ENCODE results near the gene AKAP11. TPM values are rescaled to one million over a fixed set of nuclear protein-coding genes. Genes with fewer than 3 reads are reported as not detected.

AKAP11 gene
- total and polyA plus RNA-seq, 11 donors = 3.8 to 33.7 (median 24.0) TPM

GRCh38 chr13:42350141-42350540 lies 78.2 kb downstream of the AKAP11 start:
- TF ChIP-seq CTCF (IDR thresholded peaks at IDR 0.05) = no peak
- TF ChIP-seq POLR2A (IDR thresholded peaks at IDR 0.05) = no peak
- no peak for ATAC-seq
- peaks cover 0 to 17% (median 0%) of the 10 kb centered on the region in 12 donors for H3K4me1 ChIP-seq
- H3K36me3 ChIP-seq = no peaks in the 10 kb centered on the region
- no peak overlapping the region for H3K27ac ChIP-seq
- intact Hi-C loops (cut with DNase I) = no loop called here
- no peak for DNase-seq
- no peak overlapping the region for H3K4me3 ChIP-seq
- no peaks in the 10 kb centered on the region for H3K27me3 ChIP-seq
- H3K9me3 ChIP-seq = no peaks in the 10 kb centered on the region
- WGBS, 4 donors = 57 to 65% (median 59%) methylated on average over 4 of the region's 4 CpGs

GRCh38 chr13:42354241-42355091 lies 82.5 kb downstream of the AKAP11 start:
- Histone ChIP-seq H3K27ac (peak overlapping the region in 1 of 12 donors; percentile 44), H3K4me3 (no peak overlapping the region), H3K9me3 (no peaks in the 10 kb centered on the region), H3K36me3 (no peaks in the 10 kb centered on the region), H3K4me1 (peaks cover 0 to 21% (median 0%) of the 10 kb centered on the region in 12 donors), H3K27me3 (no peaks in the 10 kb centered on the region)
- WGBS, 4 donors = 32 to 43% (median 34%) methylated on average over 5 to 6 of the region's 6 CpGs
- TF ChIP-seq CTCF (IDR thresholded peaks at IDR 0.05) (no peak), POLR2A (IDR thresholded peaks at IDR 0.05) (no peak)
- ATAC-seq (peak in 3 of 4 donors; percentile 37 to 64 (median 60)), DNase-seq (peak in 1 of 5 donors; percentile 42)
- intact Hi-C loops (cut with DNase I) = no loop called here

GRCh38 chr13:42355092-42355485 lies 83.1 kb downstream of the AKAP11 start:
- H3K9me3 ChIP-seq = no peaks in the 10 kb centered on the region

More at GRCh38 chr13:42355092-42355485, 83.1 kb downstream of the AKAP11 start:
- no peak overlapping the region for H3K4me3 ChIP-seq
- no peak for ATAC-seq
- H3K27me3 ChIP-seq = no peaks in the 10 kb centered on the region
- DNase-seq = no peak
- peaks cover 0 to 21% (median 0%) of the 10 kb centered on the region in 12 donors for H3K4me1 ChIP-seq
- peak overlapping the region in 1 of 12 donors; percentile 44 for H3K27ac ChIP-seq
- H3K36me3 ChIP-seq = no peaks in the 10 kb centered on the region
- TF ChIP-seq POLR2A (IDR thresholded peaks at IDR 0.05) (no peak), CTCF (IDR thresholded peaks at IDR 0.05) (no peak)
- intact Hi-C loops (cut with DNase I) = no loop called here
- WGBS, 4 donors = 54 to 75% (median 67%) methylated on average over 4 of the region's 4 CpGs
